NCI-H510A (cell line): Measurements from ENCODE around the gene BSND.

Experiments used
- DNase-seq: peaks from one replicate; lab custom pipeline; 2025; lab: John Stamatoyannopoulos, UW

Gene BSND

GRCh38 chr1:54991939-54992338 is 6.8 kb upstream of the BSND start:
- DNase-seq: no peak

GRCh38 chr1:54993140-54993539 is 5.6 kb upstream of the BSND start:
- DNase-seq: no peak

- DNase-seq: no peak
Observed at GRCh38 chr1:54994355-54994990, 4.3 kb upstream of the BSND start.

- DNase-seq: no peak
Observed at GRCh38 chr1:54995013-54995760, 3.5 kb upstream of the BSND start.

GRCh38 chr1:54995835-54996234 is 2.9 kb upstream of the BSND start:
- no peak for DNase-seq

GRCh38 chr1:54996359-54996868 is 2.3 kb upstream of the BSND start:
- DNase-seq: no peak

GRCh38 chr1:54996869-54997710 is 1.6 kb upstream of the BSND start:
- no peak for DNase-seq

- no peak for DNase-seq
Observed at GRCh38 chr1:54997711-54997986, 1.1 kb upstream of the BSND start.

- DNase-seq: no peak
Observed at GRCh38 chr1:54998100-54998499, 633 bp upstream of the BSND start.

GRCh38 chr1:55000110-55001085 is 1.7 kb downstream of the BSND start:
- DNase-seq: no peak

GRCh38 chr1:55001311-55001710 is 2.6 kb downstream of the BSND start:
- no peak for DNase-seq

GRCh38 chr1:55002686-55003085 is 4.0 kb downstream of the BSND start:
- DNase-seq: no peak

GRCh38 chr1:55005351-55006140 is 6.8 kb downstream of the BSND start:
- DNase-seq: no peak

- no peak for DNase-seq
Observed at GRCh38 chr1:55006931-55007330, 8.2 kb downstream of the BSND start.

GRCh38 chr1:55007625-55008024 is 8.9 kb downstream of the BSND start:
- no peak for DNase-seq

GRCh38 chr1:55010194-55010886 is 11.6 kb downstream of the BSND start:
- no peak for DNase-seq

- DNase-seq: no peak
Observed at GRCh38 chr1:55010887-55011217, 12.1 kb downstream of the BSND start.

GRCh38 chr1:55012661-55013060 is 13.9 kb downstream of the BSND start:
- peak; percentile 72 for DNase-seq

GRCh38 chr1:55015123-55015522 is 16.4 kb downstream of the BSND start:
- no peak for DNase-seq
